NCI-H1417 (cell line): ENCODE results near the gene DCC.

Experiments
- DNase-seq, 3 experiments: peaks; one replicate each; lab custom pipeline; 2025; lab: John Stamatoyannopoulos, UW

DCC gene

GRCh38 chr18:52903857-52904256, 563.9 kb downstream of the DCC start:
- DNase-seq: peak; percentile 53 to 88 (median 66)

GRCh38 chr18:52907543-52908308, 567.7 kb downstream of the DCC start:
- DNase-seq: no peak

- DNase-seq: no peak
Observed at GRCh38 chr18:52914148-52914547, 574.2 kb downstream of the DCC start.

GRCh38 chr18:52920665-52921064, 580.7 kb downstream of the DCC start:
- no peak for DNase-seq

GRCh38 chr18:52933356-52933755, 593.4 kb downstream of the DCC start:
- DNase-seq: no peak

GRCh38 chr18:52936931-52937330, 596.9 kb downstream of the DCC start:
- DNase-seq: no peak

- DNase-seq: no peak
Observed at GRCh38 chr18:52937840-52938239, 597.8 kb downstream of the DCC start.

GRCh38 chr18:52945552-52945951, 605.6 kb downstream of the DCC start:
- DNase-seq: no peak

DNA sequence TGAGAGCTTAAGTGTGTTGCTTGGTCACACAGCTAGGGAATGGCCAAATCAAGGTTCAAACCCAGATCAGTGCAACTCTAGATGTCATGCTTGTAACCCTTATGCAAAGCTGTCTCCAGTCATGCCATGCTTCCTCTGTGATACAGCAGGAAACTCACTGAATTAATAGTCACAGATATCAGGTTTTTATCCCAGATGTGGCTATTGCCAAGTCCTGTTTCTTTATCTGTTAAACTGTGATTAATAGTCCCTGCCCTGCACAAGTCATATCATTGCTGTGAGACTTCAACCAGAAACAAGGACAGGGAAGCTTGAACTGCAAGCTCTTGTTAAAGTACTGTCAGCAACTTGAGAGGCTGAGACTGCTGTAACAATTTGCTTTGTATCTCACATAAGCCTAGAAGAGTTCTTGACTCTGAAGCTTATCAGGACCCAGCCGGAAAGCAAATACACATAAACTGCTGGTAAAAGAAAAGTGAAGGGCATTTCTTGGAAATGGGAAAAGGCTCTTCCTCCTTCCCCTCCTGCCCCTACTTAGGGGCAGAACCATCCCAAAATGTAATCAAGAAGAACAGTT, 609.0 kb downstream of the DCC start:
- DNase-seq: no peak

DNA sequence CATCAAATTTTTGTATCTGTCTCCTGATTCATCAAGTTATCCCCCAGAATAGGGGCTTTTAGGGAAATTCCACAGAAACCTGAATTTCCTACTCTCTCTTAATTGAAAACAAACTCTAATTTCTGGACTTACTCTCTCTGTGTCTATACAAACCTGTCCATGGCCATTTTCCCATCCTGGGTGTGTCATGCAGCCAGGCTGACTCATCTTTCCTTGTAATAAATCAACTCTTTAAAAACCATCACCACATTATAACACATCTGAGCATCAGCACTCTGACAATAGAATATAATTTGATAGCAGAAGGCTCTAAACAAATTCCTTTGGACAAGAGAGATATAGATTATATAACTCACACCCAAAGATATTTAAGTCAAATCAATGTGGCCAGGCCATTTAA, 610.2 kb downstream of the DCC start:
- no peak for DNase-seq

GRCh38 chr18:52953387-52953786, 613.4 kb downstream of the DCC start:
- DNase-seq: no peak

- no peak for DNase-seq
Observed at GRCh38 chr18:52963481-52963880, 623.5 kb downstream of the DCC start.

DNA sequence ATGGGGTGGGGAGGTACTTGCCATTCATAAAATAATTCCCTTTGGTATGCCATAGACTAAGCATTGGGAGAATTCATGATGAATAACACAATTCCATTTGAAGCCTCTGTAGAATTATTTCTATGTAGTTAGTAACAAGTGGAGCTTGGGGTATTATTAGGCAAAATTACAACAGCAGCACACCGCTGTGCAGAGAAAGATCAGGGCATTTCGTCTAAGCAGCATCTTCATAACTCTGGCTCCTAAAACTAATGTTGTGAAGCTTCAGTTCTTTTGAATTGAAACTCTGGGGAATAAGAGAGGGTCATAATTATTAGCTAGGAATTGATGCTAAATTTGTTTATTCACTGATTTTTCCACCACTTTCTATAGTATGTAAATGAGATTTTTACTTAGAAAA, 630.7 kb downstream of the DCC start:
- peak in 1 of 3 experiments; percentile 37 for DNase-seq

- DNase-seq: no peak
Observed at GRCh38 chr18:52971097-52971496, 631.1 kb downstream of the DCC start.

DNA sequence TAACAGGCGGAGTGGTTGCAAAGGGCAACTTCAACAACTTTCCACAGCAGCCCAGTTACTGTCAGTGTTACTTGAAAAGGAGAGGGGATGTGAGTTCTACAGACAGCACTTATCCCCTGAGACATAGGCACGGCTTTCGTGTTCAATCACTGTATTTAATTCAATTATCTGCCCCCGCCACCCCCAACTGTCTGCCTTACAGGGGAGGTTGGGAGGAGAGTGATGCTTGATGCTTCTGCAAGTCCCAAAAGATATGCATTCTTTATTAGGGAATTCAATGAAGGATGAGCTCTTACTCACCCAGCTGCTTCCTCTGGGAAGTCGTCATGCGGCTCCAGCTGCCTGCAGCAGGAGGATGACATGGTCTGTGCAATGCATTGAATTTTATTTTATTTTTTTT, 639.9 kb downstream of the DCC start:
- no peak for DNase-seq

DNA sequence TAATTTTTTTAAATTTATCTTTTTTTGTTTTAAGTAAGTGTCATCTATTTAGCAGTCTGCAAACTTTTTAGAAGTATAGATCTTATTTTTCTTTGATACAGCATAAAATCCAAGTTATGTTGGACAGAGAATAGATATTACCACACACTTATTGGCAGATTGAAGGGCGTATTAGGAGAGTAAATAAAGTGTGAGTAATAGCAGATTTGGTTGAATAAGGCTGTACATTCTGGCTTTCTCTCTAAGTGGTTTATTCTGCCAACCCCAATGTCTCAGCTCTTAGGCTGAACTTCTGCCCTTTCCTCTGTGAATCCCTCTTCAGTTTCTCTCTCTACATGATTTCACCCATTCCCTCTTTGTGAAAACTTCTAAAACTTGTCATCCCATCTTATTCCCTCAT, 651.2 kb downstream of the DCC start:
- no peak for DNase-seq

GRCh38 chr18:52992041-52992440, 652.0 kb downstream of the DCC start:
- peak in 1 of 3 experiments; percentile 52 for DNase-seq

DNA sequence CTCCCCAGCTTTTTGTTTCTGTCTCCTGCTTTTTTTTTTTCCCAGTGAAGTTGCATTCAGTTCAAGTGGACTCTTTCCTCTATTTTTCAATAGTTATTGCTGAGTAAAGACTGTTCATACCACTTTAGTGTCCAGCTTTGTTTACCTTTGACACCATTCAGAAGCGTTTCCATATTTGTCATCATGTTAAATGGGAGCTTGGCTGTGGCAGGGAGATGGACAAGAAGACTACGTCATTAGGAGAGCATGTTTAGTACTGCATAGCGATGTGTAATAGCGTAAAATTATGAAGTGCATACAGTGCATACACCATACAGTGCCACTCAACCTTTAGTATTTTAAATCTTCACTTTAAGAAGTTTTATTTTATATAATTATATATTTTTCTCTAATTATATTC, 655.9 kb downstream of the DCC start:
- DNase-seq: peak; percentile 29 to 88 (median 49)

- DNase-seq: peak in 1 of 3 experiments; percentile 53
Observed at GRCh38 chr18:52999633-53000032, 659.6 kb downstream of the DCC start.

- DNase-seq: no peak
Observed at GRCh38 chr18:53004798-53005197, 664.8 kb downstream of the DCC start.

DNA sequence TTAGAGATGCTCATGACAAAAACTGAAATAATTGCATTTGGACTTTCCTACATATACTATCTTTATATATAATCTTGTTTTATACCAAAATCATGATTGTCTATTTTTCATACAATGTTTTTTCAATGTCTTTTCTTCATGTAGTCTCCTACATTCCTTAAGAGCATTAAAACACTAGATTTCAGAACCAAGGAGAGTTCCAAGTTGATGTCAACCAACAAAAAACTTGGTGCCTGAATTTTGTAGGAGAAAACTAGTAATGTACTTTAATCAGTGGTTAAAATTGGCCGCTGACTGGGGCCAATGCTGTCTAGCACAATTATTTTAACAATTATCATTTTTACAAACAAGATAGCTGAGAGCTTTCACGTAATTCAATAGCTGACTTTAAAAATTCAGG, 678.8 kb downstream of the DCC start:
- no peak for DNase-seq

- peak in 1 of 3 experiments; percentile 27 for DNase-seq
Observed at GRCh38 chr18:53025247-53025646, 685.2 kb downstream of the DCC start.

GRCh38 chr18:53028565-53028964, 688.6 kb downstream of the DCC start:
- no peak for DNase-seq

- no peak for DNase-seq
Observed at GRCh38 chr18:53033128-53033527, 693.1 kb downstream of the DCC start.
